Posterior cingulate gyrus (tissue), 11 donors: ENCODE results near the gene TRAPPC14.

Experiments
- DNase-seq, 10 donors: peaks; one replicate each; pipeline versions ENCODE4 v3.0.0 to v3.0.0-alpha.2; 2020 to 2021; ENCODE audit warnings: mixed read lengths in 3 of 10
- intact Hi-C: fragments of 100-400 bp; cut with DNase I; formaldehyde crosslinking; loops from one replicate; pipeline ENCODE4 v1.15.1; 2023

The TRAPPC14 gene

GRCh38 chr7:100174582-100174981, 16.1 kb upstream of the TRAPPC14 start:
- DNase-seq, result peak in 1 of 10 donors; percentile 42
- intact Hi-C loops, result no loop called here

DNA sequence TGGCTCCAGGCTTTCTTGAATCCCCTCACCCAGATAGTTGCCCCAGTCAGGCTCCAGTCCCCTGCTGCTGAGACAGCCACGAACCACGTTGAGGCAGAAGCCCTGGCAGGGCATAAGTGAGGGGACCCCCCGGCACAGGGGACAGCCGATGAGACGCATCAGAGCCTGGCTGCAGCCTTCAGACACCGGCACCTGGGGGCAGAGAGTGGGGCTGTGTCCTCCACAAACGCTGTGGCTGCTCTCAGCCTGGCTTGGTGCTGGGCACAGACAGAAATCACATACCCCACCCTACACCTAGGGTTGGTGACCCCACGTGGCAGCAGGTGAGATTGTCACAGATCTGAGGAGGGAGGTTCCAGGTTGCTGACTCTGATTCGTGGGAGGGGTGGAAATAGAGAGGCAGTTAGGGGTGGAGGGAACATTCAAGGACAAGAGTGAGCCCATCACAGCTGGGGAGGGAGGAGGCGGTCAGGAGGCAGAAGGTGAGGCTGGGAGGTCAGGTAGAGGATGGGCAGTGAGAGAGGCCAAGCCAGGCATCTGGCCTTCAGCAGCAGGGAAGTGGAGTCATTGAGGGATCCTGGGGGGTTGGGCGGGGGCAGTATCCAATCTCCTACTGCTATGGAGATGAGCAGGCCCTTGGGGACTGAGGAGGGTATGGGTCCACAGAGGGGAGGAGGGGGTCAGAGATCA, 15.4 kb upstream of the TRAPPC14 start:
- intact Hi-C loops, result no loop called here
- DNase-seq, result no peak

DNA sequence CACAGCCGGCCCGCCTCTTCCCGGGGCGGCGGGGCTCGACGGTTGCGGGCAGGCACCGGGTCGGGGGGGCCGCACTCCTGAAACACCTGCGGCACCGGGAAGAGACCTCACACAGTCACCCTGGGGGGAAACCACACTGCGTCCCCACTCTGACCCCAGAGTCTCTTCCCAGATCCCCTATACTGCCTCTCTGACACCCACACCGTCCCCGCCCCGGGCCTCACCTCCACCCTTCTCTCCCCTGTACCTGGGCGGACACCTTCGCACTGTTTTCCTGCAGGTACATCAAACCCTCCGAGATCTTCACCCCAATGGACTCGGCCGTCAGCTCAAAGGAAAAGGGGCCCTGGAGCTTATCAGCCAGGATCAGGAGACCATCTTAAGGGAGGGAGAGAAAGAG, 13.3 kb upstream of the TRAPPC14 start:
- intact Hi-C loops, result no loop called here
- DNase-seq, result peak in 1 of 10 donors; percentile 62

DNA sequence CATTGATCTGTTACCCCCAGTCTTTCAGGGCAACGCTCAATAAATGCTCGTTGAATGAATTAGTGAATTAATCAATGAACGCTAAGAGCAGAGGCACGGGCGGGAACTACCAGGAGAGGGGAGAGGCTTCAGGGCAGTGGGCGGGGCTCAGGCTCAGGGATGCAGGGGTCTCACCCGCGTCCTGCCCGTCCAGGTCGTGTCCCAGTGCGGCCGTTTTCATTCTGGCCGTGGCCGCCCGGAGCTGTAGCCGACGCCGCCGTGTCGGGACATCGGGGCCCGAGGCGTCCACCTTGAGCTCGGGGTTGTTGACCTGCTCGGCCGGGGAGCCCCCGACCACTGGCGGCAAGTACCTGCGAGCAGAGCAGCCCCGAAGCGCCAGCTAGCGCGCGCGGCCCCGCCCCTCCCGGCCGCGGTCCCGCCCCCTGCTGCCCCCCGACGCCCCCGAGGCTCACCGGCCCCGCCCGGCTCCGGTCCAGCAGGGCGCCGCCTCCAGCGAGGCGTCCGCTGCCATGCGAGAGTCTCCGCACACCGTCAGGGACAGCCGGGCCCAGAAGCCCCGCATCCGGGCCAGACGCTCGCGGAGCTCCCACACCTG, 12.7 kb upstream of the TRAPPC14 start:
- no peak for DNase-seq
- intact Hi-C loops, result no loop called here

GRCh38 chr7:100170101-100170897, 11.8 kb upstream of the TRAPPC14 start:
- intact Hi-C loops, result no loop called here
- no peak for DNase-seq

GRCh38 chr7:100169147-100169850, 10.8 kb upstream of the TRAPPC14 start:
- DNase-seq, result no peak
- intact Hi-C loops, result no loop called here

DNA sequence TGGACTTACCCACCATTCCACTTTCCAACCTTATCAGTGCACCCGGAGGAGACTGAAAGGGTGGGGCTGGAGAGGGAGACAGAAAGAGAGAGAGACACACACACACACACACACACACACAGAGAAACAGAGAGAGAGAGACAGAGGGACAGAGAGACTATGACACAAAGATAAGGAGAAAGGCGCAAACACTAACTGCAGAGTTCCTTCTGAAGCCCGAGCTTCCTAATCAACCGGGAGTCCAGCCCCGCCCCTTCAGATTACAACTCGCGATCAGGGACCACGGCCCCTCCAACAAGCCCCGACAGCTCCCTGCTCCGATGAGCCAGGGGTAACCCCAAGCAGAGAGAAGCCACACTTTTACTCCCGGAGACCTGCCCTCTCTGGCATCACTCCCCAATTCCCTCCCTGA, 9.4 kb upstream of the TRAPPC14 start:
- DNase-seq, result peak in 1 of 10 donors; percentile 4
- intact Hi-C loops, result no loop called here

- DNase-seq, result peak in 2 of 10 donors; percentile 1 to 61
- intact Hi-C loops, result no loop called here
Observed at GRCh38 chr7:100166970-100167911, 8.7 kb upstream of the TRAPPC14 start.

- peak in 1 of 10 donors; percentile 61 for DNase-seq
- intact Hi-C loops, result no loop called here
Observed at GRCh38 chr7:100166317-100166940, 7.9 kb upstream of the TRAPPC14 start.

DNA sequence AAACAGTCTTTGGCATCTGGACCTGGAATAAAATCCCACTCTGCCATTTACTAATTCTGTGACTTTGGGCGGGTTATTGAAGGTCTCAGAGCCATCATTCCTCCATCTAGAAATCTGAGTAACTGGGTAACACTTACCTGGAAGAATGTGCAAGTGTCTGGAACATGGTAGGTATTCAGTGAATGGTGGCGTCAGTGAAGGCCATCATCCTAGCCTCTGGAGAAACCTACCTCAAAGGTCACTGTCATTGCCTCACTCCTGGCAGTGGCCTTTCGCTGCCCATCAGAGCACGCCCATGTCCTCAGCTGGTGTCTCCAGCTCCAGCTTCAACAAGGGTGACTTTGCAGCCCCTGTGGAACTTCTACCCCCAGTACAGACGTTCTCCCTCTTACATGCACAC, 5.3 kb upstream of the TRAPPC14 start:
- DNase-seq, result peak in 1 of 10 donors; percentile 7
- intact Hi-C loops, result no loop called here

DNA sequence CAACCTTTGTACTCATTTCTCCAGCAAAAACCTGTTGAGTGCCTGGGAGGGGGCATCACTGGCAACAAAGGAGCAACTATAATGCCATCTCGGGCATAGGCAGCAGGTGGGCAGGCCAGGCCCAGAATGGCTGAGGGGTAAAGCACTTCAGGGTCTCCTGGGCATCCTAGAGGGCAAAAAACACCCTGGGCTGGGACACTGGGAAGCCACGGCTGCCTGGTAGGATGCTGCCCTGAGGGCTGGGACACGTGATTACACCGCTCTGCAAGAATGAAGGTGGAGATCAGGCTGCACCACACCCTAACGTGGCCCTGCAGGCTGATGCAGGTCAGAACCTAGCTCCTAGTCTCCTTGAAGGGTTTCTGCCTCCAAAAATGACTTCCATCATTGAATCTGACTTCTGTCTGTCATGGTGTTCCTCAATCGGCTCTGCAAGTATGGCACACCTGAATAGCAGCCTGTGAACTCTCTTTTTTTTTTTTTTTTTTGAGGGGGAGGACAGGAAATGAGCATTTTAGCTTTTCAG, 4.5 kb upstream of the TRAPPC14 start:
- intact Hi-C loops, result no loop called here
- DNase-seq, result peak in 1 of 10 donors; percentile 34

DNA sequence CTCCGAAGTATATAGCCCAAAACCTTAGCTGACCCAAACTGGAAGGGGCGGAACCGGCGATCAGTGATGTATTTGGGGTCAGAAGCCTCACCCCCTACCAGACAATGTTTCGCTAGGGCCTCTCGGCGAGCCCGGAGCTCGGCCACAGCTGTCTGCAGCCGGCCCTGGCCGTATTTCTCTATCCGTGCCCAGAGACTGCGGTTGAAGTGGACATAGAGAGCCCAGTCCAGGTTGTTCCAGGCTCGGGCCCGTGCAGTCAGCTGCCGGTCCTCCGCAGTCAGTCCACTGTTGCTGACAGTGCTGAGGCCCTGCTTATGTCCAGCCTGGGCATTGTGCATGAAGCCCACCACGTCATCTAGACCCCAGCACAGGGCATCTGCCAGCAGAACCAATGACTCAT, 1.5 kb upstream of the TRAPPC14 start:
- intact Hi-C loops, result no loop called here
- peak in 1 of 10 donors; percentile 75 for DNase-seq

DNA sequence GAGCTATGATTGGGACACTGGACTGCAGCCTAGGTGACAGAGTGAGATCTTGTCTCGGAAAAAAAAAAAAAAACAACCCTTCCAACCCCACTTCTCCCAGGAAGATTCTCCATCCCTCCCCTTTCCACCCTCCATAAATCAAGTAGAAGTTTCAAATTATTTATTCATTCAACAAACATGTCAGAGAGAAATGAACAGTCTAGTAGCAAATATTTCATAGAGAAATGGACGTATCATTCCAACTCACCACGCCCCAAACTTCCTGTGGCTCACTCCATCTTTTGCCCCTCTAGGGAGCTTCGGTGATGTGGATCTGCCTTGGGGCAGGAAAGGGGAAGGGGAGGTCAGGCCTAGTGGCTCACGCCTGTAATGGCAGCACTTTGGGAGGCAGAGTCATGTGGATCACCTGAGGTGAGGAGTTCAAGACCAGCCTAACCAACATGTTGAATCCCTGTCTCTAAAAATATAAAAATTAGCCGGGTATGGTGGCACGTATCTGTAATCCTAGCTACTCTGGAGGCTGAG, 638 bp upstream of the TRAPPC14 start:
- DNase-seq, result peak in 1 of 10 donors; percentile 26
- intact Hi-C loops, result no loop called here

GRCh38 chr7:100157334-100158228, 942 bp downstream of the TRAPPC14 start:
- peak in 3 of 10 donors; percentile 76 to 90 (median 77) for DNase-seq
- intact Hi-C loops, result no loop called here

GRCh38 chr7:100157069-100157333, 1.5 kb downstream of the TRAPPC14 start:
- DNase-seq, result no peak
- intact Hi-C loops, result no loop called here

GRCh38 chr7:100156331-100157068, 2.0 kb downstream of the TRAPPC14 start:
- DNase-seq, result peak in 3 of 10 donors; percentile 63 to 73 (median 68)

More at GRCh38 chr7:100156331-100157068, 2.0 kb downstream of the TRAPPC14 start:
- intact Hi-C loops, result no loop called here
